BE2C (cell line): ENCODE data around the gene DOCK6.

Experiments used
- DNase-seq: peaks from one replicate; pipeline ENCODE4 v3.0.0-alpha.2; 2020
- H3K27me3 ChIP-seq: fragments of 250-450 bp; sonication (Bioruptor Pico); 2 replicates; pipeline ENCODE4 v1.5.1; 2020; ENCODE audit warnings: mild to moderate bottlenecking
- H3K36me3 ChIP-seq: fragments of 250-450 bp; sonication (Bioruptor Pico); 2 replicates; pipeline ENCODE4 v1.5.1; 2020; ENCODE audit warnings: mild to moderate bottlenecking
- H3K4me1 ChIP-seq: fragments of 250-450 bp; sonication (Bioruptor Pico); 2 replicates; pipeline ENCODE4 v1.5.1; 2020
- H3K4me3 ChIP-seq: 2 replicates; pipeline ENCODE4 v1.5.1; 2011; ENCODE audit warnings: low read depth, low read length
- H3K9me3 ChIP-seq: fragments of 250-450 bp; sonication (Bioruptor Pico); 2 replicates; pipeline ENCODE4 v1.5.1; 2020
- CTCF ChIP-seq: IDR thresholded peaks from 2 replicates; pipeline ENCODE4 v1.5.1; 2012; ENCODE audit warnings: mild to moderate bottlenecking, low read depth, low read length

DOCK6 gene

GRCh38 chr19:11202488-11203193 lies 59.7 kb downstream of the DOCK6 start:
- H3K4me1 ChIP-seq = peaks cover 7% of the 10 kb centered on the region
- DNase-seq = no peak
- no peaks in the 10 kb centered on the region for H3K27me3 ChIP-seq
- H3K36me3 ChIP-seq = no peaks in the 10 kb centered on the region
- H3K9me3 ChIP-seq = no peaks in the 10 kb centered on the region
- H3K4me3 ChIP-seq = no peak overlapping the region
- TF ChIP-seq CTCF = no peak

GRCh38 chr19:11201791-11202190 lies 60.5 kb downstream of the DOCK6 start:
- no peaks in the 10 kb centered on the region for H3K36me3 ChIP-seq
- H3K4me3 ChIP-seq = no peak overlapping the region

GRCh38 chr19:11200931-11201330 lies 61.4 kb downstream of the DOCK6 start:
- TF ChIP-seq CTCF = no peak
- Histone ChIP-seq H3K4me1 (peaks cover 7% of the 10 kb centered on the region), H3K36me3 (no peaks in the 10 kb centered on the region), H3K9me3 (no peaks in the 10 kb centered on the region), H3K4me3 (no peak overlapping the region), H3K27me3 (no peaks in the 10 kb centered on the region)
- no peak for DNase-seq

More at GRCh38 chr19:11201791-11202190, 60.5 kb downstream of the DOCK6 start:
- TF ChIP-seq CTCF = no peak
- DNase-seq = no peak
- Histone ChIP-seq H3K4me1 (peaks cover 7% of the 10 kb centered on the region), H3K27me3 (no peaks in the 10 kb centered on the region), H3K9me3 (no peaks in the 10 kb centered on the region)

- Histone ChIP-seq H3K36me3 (no peaks in the 10 kb centered on the region), H3K4me3 (no peak overlapping the region), H3K27me3 (no peaks in the 10 kb centered on the region), H3K9me3 (no peaks in the 10 kb centered on the region), H3K4me1 (peaks cover 7% of the 10 kb centered on the region)
- TF ChIP-seq CTCF = no peak
- DNase-seq = no peak
Measured at GRCh38 chr19:11200015-11200574, 62.2 kb downstream of the DOCK6 start.

GRCh38 chr19:11199517-11199916 lies 62.8 kb downstream of the DOCK6 start:
- TF ChIP-seq CTCF = no peak

GRCh38 chr19:11198769-11199424 lies 63.4 kb downstream of the DOCK6 start:
- TF ChIP-seq CTCF = no peak
- Histone ChIP-seq H3K27me3 (no peaks in the 10 kb centered on the region), H3K4me1 (peaks cover 7% of the 10 kb centered on the region), H3K4me3 (no peak overlapping the region), H3K9me3 (no peaks in the 10 kb centered on the region), H3K36me3 (no peaks in the 10 kb centered on the region; the same call in 1 of the 2 replicates)
- DNase-seq = no peak

More at GRCh38 chr19:11199517-11199916, 62.8 kb downstream of the DOCK6 start:
- Histone ChIP-seq H3K4me1 (peaks cover 7% of the 10 kb centered on the region), H3K36me3 (no peaks in the 10 kb centered on the region), H3K27me3 (no peaks in the 10 kb centered on the region), H3K4me3 (no peak overlapping the region), H3K9me3 (no peaks in the 10 kb centered on the region)
- DNase-seq = no peak
